PFSK-1 (cell line): ENCODE data around the gene PACSIN1.

Experiments used
- SIN3A ChIP-seq: IDR thresholded peaks from 2 replicates; pipeline ENCODE4 v1.6.1; 2012; ENCODE audit warnings: mild to moderate bottlenecking, low read length, moderate library complexity, borderline replicate concordance; ENCODE audit not compliant: insufficient read depth
- TAF1 ChIP-seq: IDR thresholded peaks from 2 replicates; pipeline ENCODE4 v1.6.1; 2012; ENCODE audit warnings: low read length, control low read depth, borderline replicate concordance; ENCODE audit not compliant: insufficient read depth

DNA sequence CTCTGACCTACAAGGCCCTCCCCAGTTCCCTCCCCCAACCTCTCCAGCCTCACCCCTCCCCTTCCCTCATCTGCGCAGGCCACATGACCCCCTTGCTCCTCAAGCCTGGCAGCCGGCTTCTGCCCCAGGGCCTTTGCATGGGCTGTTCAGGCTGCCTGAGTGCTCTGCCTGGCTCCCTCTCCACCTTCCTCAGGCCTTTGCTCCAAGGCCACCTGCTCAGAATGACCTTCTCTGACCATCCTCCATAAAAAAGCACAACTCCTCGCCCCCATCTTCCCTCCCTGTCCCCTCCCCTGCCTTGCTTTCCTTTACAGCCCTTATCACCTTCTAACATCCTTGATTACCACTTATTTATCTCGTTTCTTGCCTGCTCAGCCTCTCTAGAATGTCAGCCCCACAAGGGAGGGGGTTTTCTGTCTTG lies 51.6 kb downstream of the PACSIN1 start:
- TF ChIP-seq SIN3A = no peak
- no peak for TF ChIP-seq TAF1
